Panc1 (cell line): ENCODE results near the gene SLC48A1. TPM values are rescaled to one million over a fixed set of nuclear protein-coding genes. Genes with fewer than 3 reads are reported as not detected.

Experiments used
- ATAC-seq: fragments of 200-7000 bp; cut with Tn5 transposase; 2 replicates; pipeline ENCODE4 v1.9.1; 2020; ENCODE audit warnings: mild to moderate bottlenecking, moderate library complexity
- BruUV-seq: library from RNA; stranded (reverse); fragments of 400-500 nt; replicated peaks from 2 replicates; lab custom pipeline; 2021; lab: Mats Ljungman, UMichigan
- CTCF ChIA-PET: fragments of 300-600 bp; sonication (Branson Sonifier 250); formaldehyde crosslinking; loops from one replicate; lab custom pipeline; 2022; ENCODE audit warnings: antibody characterized with exemption; lab: Charles Lee
- POLR2A ChIA-PET: fragments of 300-600 bp; sonication (Branson Sonifier 250); formaldehyde crosslinking; loops from one replicate; lab custom pipeline; 2022; ENCODE audit warnings: antibody characterized with exemption; lab: Charles Lee
- DNase-seq: peaks from one replicate; pipeline ENCODE4 v3.0.0-alpha.2; 2010; ENCODE audit warnings: low read depth, low spot score
- H3K27ac ChIP-seq: 2 replicates; pipeline ENCODE4 v1.5.1; 2011; ENCODE audit warnings: mild to moderate bottlenecking, low read length, inconsistent platforms
- H3K27me3 ChIP-seq: fragments of 200-500 bp; sonication (Bioruptor generic); 2 replicates; pipeline ENCODE4 v1.6.0; 2014; ENCODE audit warnings: low read length, inconsistent platforms; ENCODE audit not compliant: control insufficient read depth, insufficient read depth
- H3K36me3 ChIP-seq: fragments of 200-500 bp; sonication (Bioruptor generic); 2 replicates; pipeline ENCODE4 v1.5.1; 2014; ENCODE audit warnings: inconsistent platforms, mild to moderate bottlenecking, low read length, moderate library complexity; ENCODE audit not compliant: control insufficient read depth, insufficient read depth
- H3K4me1 ChIP-seq: 2 replicates; pipeline ENCODE4 v1.5.1; 2011; ENCODE audit warnings: inconsistent platforms, mild to moderate bottlenecking, low read length, moderate library complexity; ENCODE audit not compliant: control insufficient read depth, insufficient read depth
- H3K4me3 ChIP-seq, 2 experiments: 2 replicates each; pipeline ENCODE4 v1.5.1; 2011 to 2012; ENCODE audit warnings: low read depth in 2 of 2, low read length in 2 of 2, mild to moderate bottlenecking in 2 of 2, inconsistent platforms in 1 of 2, moderate library complexity in 1 of 2
- H3K9me3 ChIP-seq: fragments of 200-500 bp; sonication (Bioruptor generic); 2 replicates; pipeline ENCODE4 v1.5.1; 2014; ENCODE audit warnings: low read depth, mild to moderate bottlenecking, inconsistent platforms, low read length, moderate library complexity; ENCODE audit not compliant: control insufficient read depth, insufficient read depth
- POLR2AphosphoS5 ChIP-seq: IDR thresholded peaks from 2 replicates; pipeline ENCODE4 v1.6.1; 2012; ENCODE audit warnings: mild to moderate bottlenecking, low read depth, low read length, moderate library complexity
- SIN3A ChIP-seq: IDR thresholded peaks from 2 replicates; pipeline ENCODE4 v1.6.1; 2012; ENCODE audit warnings: low read depth, mild to moderate bottlenecking, low read length, moderate library complexity, borderline replicate concordance; ENCODE audit not compliant: insufficient read depth
- TCF7L2 ChIP-seq: IDR thresholded peaks from 2 replicates; pipeline ENCODE4 v1.6.1; 2011; ENCODE audit warnings: mild to moderate bottlenecking, low read depth, low read length, inconsistent platforms
- in situ Hi-C: cut with HindIII; loops from 2 replicates; pipeline ENCODE4 v1.10.0; 2016; ENCODE audit warnings: low sequenced_read_pairs, low pct_unique_long_range_greater_than_20kb
- intact Hi-C: fragments of 100-400 bp; cut with micrococcal nuclease; formaldehyde crosslinking; loops from one replicate; pipeline ENCODE4 v1.10.0; 2022; ENCODE audit not compliant: unreplicated experiment
- total RNA-seq: library from RNA; stranded (reverse); gene quantifications from one replicate; pipeline ENCODE4 v1.2.1, GENCODE V29; 2021; ENCODE audit not compliant: unreplicated experiment
- TF ChIP-seq, protein P1 (sequence below): fragments of 450-650 bp; IDR thresholded peaks from 2 replicates; pipeline ENCODE4 v1.5.1; 2017; ENCODE audit warnings: mild to moderate bottlenecking
- TF ChIP-seq, protein P2 (sequence below), 2 experiments: IDR thresholded peaks; 2 replicates each; pipeline ENCODE4 v1.6.1; 2011 to 2012; ENCODE audit warnings: low read depth in 2 of 2, control low read depth in 1 of 2, low read length in 1 of 2, mild to moderate bottlenecking in 1 of 2, moderate library complexity in 1 of 2; ENCODE audit not compliant: insufficient read depth in 1 of 2

Gene SLC48A1
- total RNA-seq, 1 experiment from 2014 or later = 32.0 TPM

DNA sequence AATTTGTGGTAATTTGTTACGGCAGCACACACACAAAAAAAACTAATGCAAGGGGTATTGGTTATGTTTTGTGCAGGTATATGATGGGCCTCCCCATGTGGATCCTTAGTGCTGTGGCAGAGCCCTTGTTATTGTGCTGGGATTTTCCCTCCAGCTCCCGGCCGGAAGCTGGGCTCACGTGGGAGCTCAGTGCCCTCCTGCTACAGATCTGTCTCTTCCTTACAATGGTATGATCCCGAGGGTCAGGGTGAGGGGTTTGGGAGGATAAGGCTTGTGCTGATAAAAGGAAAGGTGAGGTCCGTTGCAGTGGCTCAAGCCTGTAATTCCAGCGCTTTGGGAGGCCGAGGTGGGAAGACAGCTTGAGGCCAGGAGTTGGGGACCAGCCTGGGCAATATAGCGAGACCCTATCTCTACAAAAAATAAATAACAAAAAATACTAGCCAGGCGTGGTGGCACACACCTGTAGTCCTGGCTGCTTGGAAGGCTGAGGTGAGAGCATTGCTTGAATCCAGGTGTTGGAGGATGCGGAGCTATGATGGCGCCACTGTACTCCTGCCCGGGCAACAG lies 861 bp upstream of the SLC48A1 start:
- DNase-seq (no peak), ATAC-seq (no peak)
- H3K27ac ChIP-seq = peak overlapping the region; percentile 78
- intact Hi-C loops = no loop called here
- H3K27me3 ChIP-seq = no peaks in the 10 kb centered on the region
- in situ Hi-C loops = no loop called here
- peaks cover 52% of the 10 kb centered on the region for H3K4me1 ChIP-seq
- CTCF ChIA-PET = interaction anchor here (0.6 to 0.7 kb wide), 4 partner anchors 35 to 176 kb away, joined by 3 to 8 read pairs (median 4); no protein-coding TSS in a partner anchor
- TF ChIP-seq, protein P1, sequence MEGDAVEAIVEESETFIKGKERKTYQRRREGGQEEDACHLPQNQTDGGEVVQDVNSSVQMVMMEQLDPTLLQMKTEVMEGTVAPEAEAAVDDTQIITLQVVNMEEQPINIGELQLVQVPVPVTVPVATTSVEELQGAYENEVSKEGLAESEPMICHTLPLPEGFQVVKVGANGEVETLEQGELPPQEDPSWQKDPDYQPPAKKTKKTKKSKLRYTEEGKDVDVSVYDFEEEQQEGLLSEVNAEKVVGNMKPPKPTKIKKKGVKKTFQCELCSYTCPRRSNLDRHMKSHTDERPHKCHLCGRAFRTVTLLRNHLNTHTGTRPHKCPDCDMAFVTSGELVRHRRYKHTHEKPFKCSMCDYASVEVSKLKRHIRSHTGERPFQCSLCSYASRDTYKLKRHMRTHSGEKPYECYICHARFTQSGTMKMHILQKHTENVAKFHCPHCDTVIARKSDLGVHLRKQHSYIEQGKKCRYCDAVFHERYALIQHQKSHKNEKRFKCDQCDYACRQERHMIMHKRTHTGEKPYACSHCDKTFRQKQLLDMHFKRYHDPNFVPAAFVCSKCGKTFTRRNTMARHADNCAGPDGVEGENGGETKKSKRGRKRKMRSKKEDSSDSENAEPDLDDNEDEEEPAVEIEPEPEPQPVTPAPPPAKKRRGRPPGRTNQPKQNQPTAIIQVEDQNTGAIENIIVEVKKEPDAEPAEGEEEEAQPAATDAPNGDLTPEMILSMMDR = no peak
- no TSS peak for BruUV-seq
- peak overlapping the region; percentile 67 to 70; a peak in 2 of 4 replicates for H3K4me3 ChIP-seq
- H3K9me3 ChIP-seq = no peaks in the 10 kb centered on the region
- POLR2A ChIA-PET = interaction anchor here (0.6 kb wide), 1 partner anchor 67 kb away, joined by 3 read pairs; no protein-coding TSS in a partner anchor
- no peaks in the 10 kb centered on the region; the same call in 1 of the 2 replicates for H3K36me3 ChIP-seq

DNA sequence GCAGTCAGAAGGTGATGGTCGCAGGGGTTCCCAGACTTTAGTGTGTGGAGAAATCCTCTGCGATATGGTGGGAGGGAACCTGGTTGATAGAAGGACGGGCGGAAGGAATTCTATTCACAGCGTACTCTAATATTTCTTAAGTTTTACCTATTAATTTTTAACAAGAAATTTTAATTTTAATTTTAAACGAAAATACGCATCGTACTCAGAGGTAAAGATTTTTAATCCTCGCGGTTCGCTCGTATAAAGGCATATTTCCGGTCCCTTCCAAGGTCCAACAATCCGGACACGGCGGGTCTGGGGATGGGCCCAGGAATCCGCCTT lies 338 bp upstream of the SLC48A1 start:
- H3K27ac ChIP-seq = peak overlapping the region; percentile 78
- H3K4me1 ChIP-seq = peaks cover 53% of the 10 kb centered on the region
- no peak for TF ChIP-seq TCF7L2
- no peak for TF ChIP-seq POLR2AphosphoS5
- TF ChIP-seq, protein P2, sequence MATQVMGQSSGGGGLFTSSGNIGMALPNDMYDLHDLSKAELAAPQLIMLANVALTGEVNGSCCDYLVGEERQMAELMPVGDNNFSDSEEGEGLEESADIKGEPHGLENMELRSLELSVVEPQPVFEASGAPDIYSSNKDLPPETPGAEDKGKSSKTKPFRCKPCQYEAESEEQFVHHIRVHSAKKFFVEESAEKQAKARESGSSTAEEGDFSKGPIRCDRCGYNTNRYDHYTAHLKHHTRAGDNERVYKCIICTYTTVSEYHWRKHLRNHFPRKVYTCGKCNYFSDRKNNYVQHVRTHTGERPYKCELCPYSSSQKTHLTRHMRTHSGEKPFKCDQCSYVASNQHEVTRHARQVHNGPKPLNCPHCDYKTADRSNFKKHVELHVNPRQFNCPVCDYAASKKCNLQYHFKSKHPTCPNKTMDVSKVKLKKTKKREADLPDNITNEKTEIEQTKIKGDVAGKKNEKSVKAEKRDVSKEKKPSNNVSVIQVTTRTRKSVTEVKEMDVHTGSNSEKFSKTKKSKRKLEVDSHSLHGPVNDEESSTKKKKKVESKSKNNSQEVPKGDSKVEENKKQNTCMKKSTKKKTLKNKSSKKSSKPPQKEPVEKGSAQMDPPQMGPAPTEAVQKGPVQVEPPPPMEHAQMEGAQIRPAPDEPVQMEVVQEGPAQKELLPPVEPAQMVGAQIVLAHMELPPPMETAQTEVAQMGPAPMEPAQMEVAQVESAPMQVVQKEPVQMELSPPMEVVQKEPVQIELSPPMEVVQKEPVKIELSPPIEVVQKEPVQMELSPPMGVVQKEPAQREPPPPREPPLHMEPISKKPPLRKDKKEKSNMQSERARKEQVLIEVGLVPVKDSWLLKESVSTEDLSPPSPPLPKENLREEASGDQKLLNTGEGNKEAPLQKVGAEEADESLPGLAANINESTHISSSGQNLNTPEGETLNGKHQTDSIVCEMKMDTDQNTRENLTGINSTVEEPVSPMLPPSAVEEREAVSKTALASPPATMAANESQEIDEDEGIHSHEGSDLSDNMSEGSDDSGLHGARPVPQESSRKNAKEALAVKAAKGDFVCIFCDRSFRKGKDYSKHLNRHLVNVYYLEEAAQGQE (IDR thresholded peaks at IDR 0.05; ENCODE audit: insufficient read depth in 1 of 2, low read depth in 2 of 2, low read length in 1 of 2) = no peak
- TF ChIP-seq, protein P1 = no peak
- no peak for TF ChIP-seq SIN3A
- H3K36me3 ChIP-seq = no peaks in the 10 kb centered on the region; the same call in 1 of the 2 replicates
- peak overlapping the region; percentile 67 to 70 for H3K4me3 ChIP-seq
- no TSS peak for BruUV-seq
- intact Hi-C loops = no loop called here
- no peaks in the 10 kb centered on the region for H3K27me3 ChIP-seq
- CTCF ChIA-PET = interaction anchor here (0.6 to 0.7 kb wide), 4 partner anchors 36 to 177 kb away, joined by 3 to 8 read pairs (median 4); no protein-coding TSS in a partner anchor
- in situ Hi-C loops = no loop called here
- DNase-seq (no peak), ATAC-seq (no peak)
- no peaks in the 10 kb centered on the region for H3K9me3 ChIP-seq
- POLR2A ChIA-PET = interaction anchor here (0.6 to 0.9 kb wide), 2 partner anchors 60 to 67 kb away, joined by 3 to 4 read pairs; no protein-coding TSS in a partner anchor
